HG02852 (cell line): Measurements from ENCODE around the gene PLXNB1.

Experiments used
- ATAC-seq: cut with Tn5 transposase; IDR thresholded peaks from one replicate; pipeline ENCODE4 v1.9.1; 2021; ENCODE audit warnings: mild to moderate bottlenecking, moderate library complexity; ENCODE audit not compliant: unreplicated experiment

PLXNB1 gene

GRCh38 chr3:48371651-48372376, 58.1 kb downstream of the PLXNB1 start, which contains the start of gene FBXW12:
Gene FBXW12, plus strand, starts transcription at chr3:48372219. Its CDS starts 549 bp downstream, at chr3:48372768.
- no peak for ATAC-seq

- no peak for ATAC-seq
Measured at GRCh38 chr3:48370333-48370713, 59.6 kb downstream of the PLXNB1 start.

- no peak for ATAC-seq
Measured at GRCh38 chr3:48369693-48370332, 60.1 kb downstream of the PLXNB1 start.

GRCh38 chr3:48367201-48367600, 62.7 kb downstream of the PLXNB1 start:
- no peak for ATAC-seq

GRCh38 chr3:48364840-48365239, 65.0 kb downstream of the PLXNB1 start:
- no peak for ATAC-seq

GRCh38 chr3:48361928-48362327, 68.0 kb downstream of the PLXNB1 start:
- ATAC-seq: no peak

- no peak for ATAC-seq
Measured at GRCh38 chr3:48356419-48356818, 73.5 kb downstream of the PLXNB1 start.

- ATAC-seq: no peak
Measured at GRCh38 chr3:48353987-48354386, 75.9 kb downstream of the PLXNB1 start.
